ENCODE results near the gene ERMN.
"Not testable (repeated sequence)": the region's sequence is repeated elsewhere in the genome, so short reads cannot be mapped to it uniquely, and the experiment has no call there.

Gene ERMN

GRCh38 chr2:157325786-157326185, at the start of gene ERMN:
TSS of gene ERMN (minus strand) at chr2:157325824. CDS start at chr2:157325642, 182 bp downstream.
- no peak for DNase-seq

GRCh38 chr2:157375384-157375783, 49.8 kb upstream of the ERMN start:
- DNase-seq, result no peak

GRCh38 chr2:157368508-157368907, 42.9 kb upstream of the ERMN start:
- not testable (repeated sequence) for DNase-seq

- no peak for DNase-seq
Measured at GRCh38 chr2:157367704-157368103, 42.1 kb upstream of the ERMN start.

GRCh38 chr2:157364257-157364974, 38.8 kb upstream of the ERMN start:
- no peak for DNase-seq

GRCh38 chr2:157363612-157364101, 38.0 kb upstream of the ERMN start:
- DNase-seq, result no peak

- DNase-seq, result no peak
Measured at GRCh38 chr2:157362627-157363026, 37.0 kb upstream of the ERMN start.

- DNase-seq, result no peak
Measured at GRCh38 chr2:157361526-157361925, 35.9 kb upstream of the ERMN start.

- no peak for DNase-seq
Measured at GRCh38 chr2:157359628-157360027, 34.0 kb upstream of the ERMN start.

GRCh38 chr2:157355618-157356017, 30.0 kb upstream of the ERMN start:
- no peak for DNase-seq

GRCh38 chr2:157349949-157350515, 24.4 kb upstream of the ERMN start:
- DNase-seq, result no peak

GRCh38 chr2:157348291-157348921, 22.8 kb upstream of the ERMN start:
- DNase-seq, result no peak

GRCh38 chr2:157345647-157346389, 20.2 kb upstream of the ERMN start:
- DNase-seq, result no peak

GRCh38 chr2:157341381-157341780, 15.8 kb upstream of the ERMN start:
- not testable (repeated sequence) for DNase-seq

- DNase-seq, result no peak
Measured at GRCh38 chr2:157339965-157340655, 14.5 kb upstream of the ERMN start.

- no peak for DNase-seq
Measured at GRCh38 chr2:157337978-157338377, 12.4 kb upstream of the ERMN start.

- no peak for DNase-seq
Measured at GRCh38 chr2:157336137-157337010, 10.8 kb upstream of the ERMN start.

GRCh38 chr2:157334797-157335196, 9.2 kb upstream of the ERMN start:
- no peak for DNase-seq

GRCh38 chr2:157334335-157334734, 8.7 kb upstream of the ERMN start:
- no peak for DNase-seq

- DNase-seq, result no peak
Measured at GRCh38 chr2:157333304-157334047, 7.9 kb upstream of the ERMN start.

- DNase-seq, result peak; percentile 46
Measured at GRCh38 chr2:157329524-157329923, 3.9 kb upstream of the ERMN start.
